ENCODE measurements around the gene MGAT4C. TPM values are rescaled to one million over a fixed set of nuclear protein-coding genes. Genes with fewer than 3 reads are reported as not detected.

MGAT4C gene
- total RNA-seq, 5 donors from 2014 or later (not counting 1 experiment from before 2014, with no cell fraction given), result not detected

DNA sequence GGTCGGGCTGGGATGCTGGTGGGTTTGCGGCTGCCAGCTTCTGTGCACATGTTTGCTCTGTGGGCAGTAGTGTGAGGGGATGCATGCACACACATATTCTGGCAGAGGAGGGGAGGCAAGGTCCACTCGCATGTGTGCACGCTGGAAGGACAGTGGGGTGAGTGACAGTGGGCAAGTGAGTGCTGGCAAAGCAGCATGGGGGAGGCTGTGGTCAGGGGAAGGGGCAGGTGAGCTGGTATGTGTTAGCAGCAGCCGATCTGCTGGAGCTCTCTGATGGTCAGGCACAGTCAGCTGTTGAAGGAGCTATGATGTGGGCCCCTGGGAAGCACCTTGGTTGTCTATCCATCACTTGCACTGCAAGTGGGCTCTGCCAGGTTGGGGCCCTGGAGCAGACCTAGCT lies 211.8 kb downstream of the MGAT4C start:
- Mint-ChIP-seq H3K4me3 (no peak overlapping the region), H3K27ac (no peak overlapping the region), H3K9me3 (peaks cover 18 to 40% (median 25%) of the 10 kb centered on the region in 3 donors), H3K27me3 (no peaks in the 10 kb centered on the region), H3K36me3 (no peaks in the 10 kb centered on the region), H3K4me1 (no peaks in the 10 kb centered on the region)
- no peak for DNase-seq
- no peaks in the 10 kb centered on the region for H3K9me3 ChIP-seq
- ChIA-PET CTCF (no interaction called here), POLR2A (no interaction called here)
- H3K27me3 ChIP-seq (replicated peaks in 1 of 2; ENCODE audit: control insufficient read depth in 2 of 2, extremely low read depth in 1 of 2, insufficient read depth in 2 of 2, low read length in 1 of 2), result no peaks in the 10 kb centered on the region
- 86% methylated on average over 5 of the region's 5 CpGs for WGBS (ENCODE audit: insufficient coverage)
- H3K4me1 ChIP-seq (ENCODE audit: control insufficient read depth in 1 of 2, extremely low read depth in 1 of 2, insufficient read depth in 2 of 2, low read length in 2 of 2), result no peaks in the 10 kb centered on the region
- no peak for ATAC-seq (replicated peaks in 1 of 4)
- no peak overlapping the region for H3K4me3 ChIP-seq (ENCODE audit: control insufficient read depth in 1 of 2, extremely low read depth in 1 of 2, low read length in 1 of 2)
- H3K27ac ChIP-seq (ENCODE audit: low read length), result no peak overlapping the region
- H3K36me3 ChIP-seq (ENCODE audit: control insufficient read depth in 2 of 2, extremely low read depth in 1 of 2, insufficient read depth in 1 of 2, low read length in 1 of 2), result no peaks in the 10 kb centered on the region

GRCh38 chr12:86042062-86042461 lies 214.1 kb downstream of the MGAT4C start:
- H3K27me3 Mint-ChIP-seq, result no peaks in the 10 kb centered on the region
- no peak overlapping the region for H3K27ac Mint-ChIP-seq
- Histone ChIP-seq H3K4me1 (ENCODE audit: control insufficient read depth in 1 of 2, extremely low read depth in 1 of 2, insufficient read depth in 2 of 2, low read length in 2 of 2) (no peaks in the 10 kb centered on the region), H3K27me3 (replicated peaks in 1 of 2; ENCODE audit: control insufficient read depth in 2 of 2, extremely low read depth in 1 of 2, insufficient read depth in 2 of 2, low read length in 1 of 2) (no peaks in the 10 kb centered on the region), H3K9me3 (peaks cover 2% of the 10 kb centered on the region), H3K36me3 (ENCODE audit: control insufficient read depth in 2 of 2, extremely low read depth in 1 of 2, insufficient read depth in 1 of 2, low read length in 1 of 2) (no peaks in the 10 kb centered on the region), H3K27ac (ENCODE audit: low read length) (no peak overlapping the region), H3K4me3 (ENCODE audit: control insufficient read depth in 1 of 2, extremely low read depth in 1 of 2, low read length in 1 of 2) (no peak overlapping the region)
- POLR2A ChIA-PET, result no interaction called here
- CTCF ChIA-PET, result no interaction called here
- H3K4me3 Mint-ChIP-seq, result no peak overlapping the region
- DNase-seq, result no peak
- no peaks in the 10 kb centered on the region for H3K4me1 Mint-ChIP-seq
- peaks cover 28 to 56% (median 43%) of the 10 kb centered on the region in 3 donors for H3K9me3 Mint-ChIP-seq
- no peaks in the 10 kb centered on the region for H3K36me3 Mint-ChIP-seq
- ATAC-seq (replicated peaks in 1 of 4), result no peak
- 60% methylated on average over 1 of the region's 3 CpGs for WGBS (ENCODE audit: insufficient coverage)

DNA sequence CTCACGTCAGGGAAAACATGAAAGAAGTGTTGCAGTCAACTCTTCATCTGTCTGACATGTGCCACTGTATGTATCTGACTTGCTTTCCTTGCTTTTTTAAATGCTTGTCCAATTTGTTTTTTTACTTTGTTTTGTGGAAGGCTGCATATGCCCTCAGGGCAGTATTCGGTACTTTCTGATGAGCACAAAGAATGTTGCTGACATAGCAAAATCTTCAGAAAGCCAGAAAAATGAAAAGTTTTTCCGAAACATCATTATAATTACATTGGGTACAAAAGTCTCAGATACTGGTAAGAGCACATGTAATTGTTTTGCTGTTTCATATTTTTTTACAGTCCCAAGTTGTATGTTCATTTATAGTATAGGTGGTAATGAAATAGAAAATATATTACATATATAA lies 237.8 kb downstream of the MGAT4C start:
- no peaks in the 10 kb centered on the region for H3K36me3 Mint-ChIP-seq
- no peak overlapping the region for H3K27ac Mint-ChIP-seq
- no peaks in the 10 kb centered on the region for H3K9me3 ChIP-seq
- H3K9me3 Mint-ChIP-seq, result peaks cover 10 to 20% (median 11%) of the 10 kb centered on the region in 3 donors
- ChIA-PET POLR2A (no interaction called here), CTCF (no interaction called here)
- H3K27ac ChIP-seq (ENCODE audit: low read length), result no peak overlapping the region
- H3K27me3 Mint-ChIP-seq, result no peaks in the 10 kb centered on the region
- H3K4me3 ChIP-seq (ENCODE audit: control insufficient read depth in 1 of 2, extremely low read depth in 1 of 2, low read length in 1 of 2), result no peak overlapping the region
- no peaks in the 10 kb centered on the region for H3K4me1 Mint-ChIP-seq
- DNase-seq (no peak), ATAC-seq (replicated peaks in 1 of 4) (no peak)
- H3K4me3 Mint-ChIP-seq, result no peak overlapping the region
- H3K4me1 ChIP-seq (ENCODE audit: control insufficient read depth in 1 of 2, extremely low read depth in 1 of 2, insufficient read depth in 2 of 2, low read length in 2 of 2), result no peaks in the 10 kb centered on the region
- 67% methylated on average over 1 of the region's 3 CpGs for WGBS (ENCODE audit: insufficient coverage)
- no peaks in the 10 kb centered on the region for H3K27me3 ChIP-seq (replicated peaks in 1 of 2; ENCODE audit: control insufficient read depth in 2 of 2, extremely low read depth in 1 of 2, insufficient read depth in 2 of 2, low read length in 1 of 2)
- H3K36me3 ChIP-seq (ENCODE audit: control insufficient read depth in 2 of 2, extremely low read depth in 1 of 2, insufficient read depth in 1 of 2, low read length in 1 of 2), result no peaks in the 10 kb centered on the region

- Mint-ChIP-seq H3K27me3 (no peaks in the 10 kb centered on the region), H3K4me1 (no peaks in the 10 kb centered on the region)
Observed at GRCh38 chr12:86015026-86015425, 241.2 kb downstream of the MGAT4C start.

GRCh38 chr12:86006727-86007126 lies 249.5 kb downstream of the MGAT4C start:
- H3K4me1 Mint-ChIP-seq, result no peaks in the 10 kb centered on the region

More at GRCh38 chr12:86015026-86015425, 241.2 kb downstream of the MGAT4C start:
- POLR2A ChIA-PET, result interaction anchor here in 1 of 2 donors (0.6 kb wide), 1 partner anchor 919 kb away, joined by 12 read pairs; no protein-coding TSS in a partner anchor
- Histone ChIP-seq H3K9me3 (no peaks in the 10 kb centered on the region), H3K27me3 (replicated peaks in 1 of 2; ENCODE audit: control insufficient read depth in 2 of 2, extremely low read depth in 1 of 2, insufficient read depth in 2 of 2, low read length in 1 of 2) (no peaks in the 10 kb centered on the region), H3K36me3 (ENCODE audit: control insufficient read depth in 2 of 2, extremely low read depth in 1 of 2, insufficient read depth in 1 of 2, low read length in 1 of 2) (no peaks in the 10 kb centered on the region), H3K27ac (ENCODE audit: low read length) (no peak overlapping the region), H3K4me1 (ENCODE audit: control insufficient read depth in 1 of 2, extremely low read depth in 1 of 2, insufficient read depth in 2 of 2, low read length in 2 of 2) (no peaks in the 10 kb centered on the region), H3K4me3 (ENCODE audit: control insufficient read depth in 1 of 2, extremely low read depth in 1 of 2, low read length in 1 of 2) (no peak overlapping the region)
- H3K36me3 Mint-ChIP-seq, result no peaks in the 10 kb centered on the region
- CTCF ChIA-PET, result no interaction called here
- ATAC-seq (replicated peaks in 1 of 4) (no peak), DNase-seq (no peak)
- H3K27ac Mint-ChIP-seq, result no peak overlapping the region
- peaks cover 10 to 20% (median 12%) of the 10 kb centered on the region in 3 donors for H3K9me3 Mint-ChIP-seq
- no peak overlapping the region for H3K4me3 Mint-ChIP-seq
- 76% methylated on average over 4 of the region's 5 CpGs for WGBS (ENCODE audit: insufficient coverage)

GRCh38 chr12:85998074-85998473 lies 258.1 kb downstream of the MGAT4C start:
- H3K36me3 ChIP-seq (ENCODE audit: control insufficient read depth in 2 of 2, extremely low read depth in 1 of 2, insufficient read depth in 1 of 2, low read length in 1 of 2), result no peaks in the 10 kb centered on the region
- Mint-ChIP-seq H3K9me3 (peaks cover 18 to 60% (median 23%) of the 10 kb centered on the region in 3 donors), H3K27me3 (no peaks in the 10 kb centered on the region), H3K36me3 (no peaks in the 10 kb centered on the region), H3K4me1 (no peaks in the 10 kb centered on the region), H3K27ac (no peak overlapping the region), H3K4me3 (no peak overlapping the region)
- no peaks in the 10 kb centered on the region for H3K27me3 ChIP-seq (replicated peaks in 1 of 2; ENCODE audit: control insufficient read depth in 2 of 2, extremely low read depth in 1 of 2, insufficient read depth in 2 of 2, low read length in 1 of 2)
- H3K27ac ChIP-seq (ENCODE audit: low read length), result no peak overlapping the region
- H3K4me3 ChIP-seq (ENCODE audit: control insufficient read depth in 1 of 2, extremely low read depth in 1 of 2, low read length in 1 of 2), result no peak overlapping the region
- H3K9me3 ChIP-seq, result no peaks in the 10 kb centered on the region
- no peak for DNase-seq
- CTCF ChIA-PET, result no interaction called here
- no peaks in the 10 kb centered on the region for H3K4me1 ChIP-seq (ENCODE audit: control insufficient read depth in 1 of 2, extremely low read depth in 1 of 2, insufficient read depth in 2 of 2, low read length in 2 of 2)
- 70% methylated on average over 2 of the region's 2 CpGs for WGBS (ENCODE audit: insufficient coverage)
- POLR2A ChIA-PET, result no interaction called here
- no peak for ATAC-seq (replicated peaks in 1 of 4)

More at GRCh38 chr12:86006727-86007126, 249.5 kb downstream of the MGAT4C start:
- Mint-ChIP-seq H3K4me3 (no peak overlapping the region), H3K36me3 (no peaks in the 10 kb centered on the region), H3K9me3 (peaks cover 6 to 15% (median 14%) of the 10 kb centered on the region in 3 donors), H3K27me3 (no peaks in the 10 kb centered on the region), H3K27ac (no peak overlapping the region)
- DNase-seq (no peak), ATAC-seq (replicated peaks in 1 of 4) (no peak)
- Histone ChIP-seq H3K9me3 (no peaks in the 10 kb centered on the region), H3K4me3 (ENCODE audit: control insufficient read depth in 1 of 2, extremely low read depth in 1 of 2, low read length in 1 of 2) (no peak overlapping the region), H3K36me3 (ENCODE audit: control insufficient read depth in 2 of 2, extremely low read depth in 1 of 2, insufficient read depth in 1 of 2, low read length in 1 of 2) (no peaks in the 10 kb centered on the region), H3K27me3 (replicated peaks in 1 of 2; ENCODE audit: control insufficient read depth in 2 of 2, extremely low read depth in 1 of 2, insufficient read depth in 2 of 2, low read length in 1 of 2) (no peaks in the 10 kb centered on the region), H3K27ac (ENCODE audit: low read length) (no peak overlapping the region), H3K4me1 (ENCODE audit: control insufficient read depth in 1 of 2, extremely low read depth in 1 of 2, insufficient read depth in 2 of 2, low read length in 2 of 2) (no peaks in the 10 kb centered on the region)
- ChIA-PET CTCF (no interaction called here), POLR2A (no interaction called here)

GRCh38 chr12:85996280-85996679 lies 259.9 kb downstream of the MGAT4C start:
- CTCF ChIA-PET, result no interaction called here
- peaks cover 18 to 62% (median 22%) of the 10 kb centered on the region in 3 donors for H3K9me3 Mint-ChIP-seq

More at GRCh38 chr12:85996280-85996679, 259.9 kb downstream of the MGAT4C start:
- Histone ChIP-seq H3K36me3 (ENCODE audit: control insufficient read depth in 2 of 2, extremely low read depth in 1 of 2, insufficient read depth in 1 of 2, low read length in 1 of 2) (no peaks in the 10 kb centered on the region), H3K4me1 (ENCODE audit: control insufficient read depth in 1 of 2, extremely low read depth in 1 of 2, insufficient read depth in 2 of 2, low read length in 2 of 2) (no peaks in the 10 kb centered on the region), H3K27ac (ENCODE audit: low read length) (no peak overlapping the region), H3K27me3 (replicated peaks in 1 of 2; ENCODE audit: control insufficient read depth in 2 of 2, extremely low read depth in 1 of 2, insufficient read depth in 2 of 2, low read length in 1 of 2) (no peaks in the 10 kb centered on the region), H3K9me3 (no peaks in the 10 kb centered on the region), H3K4me3 (ENCODE audit: control insufficient read depth in 1 of 2, extremely low read depth in 1 of 2, low read length in 1 of 2) (no peak overlapping the region)
- no peak overlapping the region for H3K27ac Mint-ChIP-seq
- H3K4me1 Mint-ChIP-seq, result no peaks in the 10 kb centered on the region
- ATAC-seq (replicated peaks in 1 of 4) (no peak), DNase-seq (no peak)
- no peaks in the 10 kb centered on the region for H3K27me3 Mint-ChIP-seq
- WGBS (ENCODE audit: insufficient coverage), result no CpG with 5 or more reads among the region's 3 CpGs
- no peak overlapping the region for H3K4me3 Mint-ChIP-seq
- POLR2A ChIA-PET, result no interaction called here
- no peaks in the 10 kb centered on the region for H3K36me3 Mint-ChIP-seq

Data from T-cell (primary cell).